Measurements from ENCODE around the gene CLOCK.

DNA sequence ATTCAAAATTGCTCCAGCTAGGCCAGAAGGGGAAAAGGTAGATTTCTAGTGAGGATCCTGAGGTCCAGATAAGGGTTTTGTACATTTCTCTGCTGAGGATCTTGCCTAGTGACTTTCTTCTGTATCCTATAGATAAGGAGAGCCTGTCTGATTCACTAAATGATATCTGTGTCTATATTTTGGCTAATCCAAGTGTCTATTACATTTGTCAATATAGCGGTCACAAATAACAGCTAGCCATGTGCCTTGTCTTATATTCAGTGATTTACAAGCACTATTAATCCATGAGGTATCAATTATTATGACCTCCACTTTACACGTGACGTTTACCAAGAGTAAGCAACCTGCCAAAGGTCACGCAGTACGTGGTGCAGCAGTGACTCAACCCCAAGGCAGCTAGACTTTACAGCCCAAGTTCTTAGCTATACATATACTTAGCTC lies 109.3 kb downstream of the CLOCK start:
- no peak for TF ChIP-seq EZH2phosphoT487 (conservative IDR thresholded peaks at IDR 0.05; ENCODE audit: low read length)
- TF ChIP-seq, protein P1, sequence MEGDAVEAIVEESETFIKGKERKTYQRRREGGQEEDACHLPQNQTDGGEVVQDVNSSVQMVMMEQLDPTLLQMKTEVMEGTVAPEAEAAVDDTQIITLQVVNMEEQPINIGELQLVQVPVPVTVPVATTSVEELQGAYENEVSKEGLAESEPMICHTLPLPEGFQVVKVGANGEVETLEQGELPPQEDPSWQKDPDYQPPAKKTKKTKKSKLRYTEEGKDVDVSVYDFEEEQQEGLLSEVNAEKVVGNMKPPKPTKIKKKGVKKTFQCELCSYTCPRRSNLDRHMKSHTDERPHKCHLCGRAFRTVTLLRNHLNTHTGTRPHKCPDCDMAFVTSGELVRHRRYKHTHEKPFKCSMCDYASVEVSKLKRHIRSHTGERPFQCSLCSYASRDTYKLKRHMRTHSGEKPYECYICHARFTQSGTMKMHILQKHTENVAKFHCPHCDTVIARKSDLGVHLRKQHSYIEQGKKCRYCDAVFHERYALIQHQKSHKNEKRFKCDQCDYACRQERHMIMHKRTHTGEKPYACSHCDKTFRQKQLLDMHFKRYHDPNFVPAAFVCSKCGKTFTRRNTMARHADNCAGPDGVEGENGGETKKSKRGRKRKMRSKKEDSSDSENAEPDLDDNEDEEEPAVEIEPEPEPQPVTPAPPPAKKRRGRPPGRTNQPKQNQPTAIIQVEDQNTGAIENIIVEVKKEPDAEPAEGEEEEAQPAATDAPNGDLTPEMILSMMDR (IDR thresholded peaks at IDR 0.05; ENCODE audit: insufficient read depth, low read length, poor library complexity, severe bottlenecking): no peak
